OCI-LY7 (cell line): ENCODE data around the gene ANAPC1.
"Not testable (repeated sequence)": the region's sequence is repeated elsewhere in the genome, so short reads cannot be mapped to it uniquely, and the experiment has no call there.

Experiments used
- EZH2phosphoT487 ChIP-seq: fragments of 200-600 bp; sonication (generic); IDR thresholded peaks from 2 replicates; pipeline ENCODE4 v1.6.1; 2018; ENCODE audit warnings: low read depth, borderline replicate concordance, mild to moderate bottlenecking, mixed run types, antibody characterized with exemption, low read length, moderate library complexity, mixed read lengths
- TF ChIP-seq, protein P1 (sequence below): fragments of 200-600 bp; sonication (generic); conservative IDR thresholded peaks from 2 replicates; pipeline ENCODE4 v1.5.1; 2014; ENCODE audit warnings: mild to moderate bottlenecking, antibody characterized with exemption, low read length, moderate library complexity, mixed read lengths

DNA sequence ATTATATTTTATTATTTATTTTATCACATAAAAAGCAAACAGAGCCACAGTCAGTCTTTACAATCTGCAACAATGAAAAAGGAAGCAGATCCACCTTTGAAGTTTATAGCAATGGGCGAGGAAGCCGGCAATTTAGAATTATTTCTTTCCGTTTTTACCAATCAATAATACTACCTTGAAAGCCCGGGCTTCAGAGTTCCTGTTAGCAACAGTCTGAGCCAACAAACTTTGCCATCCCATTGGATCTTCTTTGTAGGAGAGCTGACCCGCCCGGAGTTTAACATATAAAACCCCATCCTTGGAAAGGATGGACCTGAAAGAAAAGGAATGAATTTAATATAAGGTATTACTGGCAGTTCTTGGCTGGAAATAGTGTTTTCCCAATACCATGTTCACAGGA is 101.8 kb downstream of the ANAPC1 start:
- TF ChIP-seq, protein P1, sequence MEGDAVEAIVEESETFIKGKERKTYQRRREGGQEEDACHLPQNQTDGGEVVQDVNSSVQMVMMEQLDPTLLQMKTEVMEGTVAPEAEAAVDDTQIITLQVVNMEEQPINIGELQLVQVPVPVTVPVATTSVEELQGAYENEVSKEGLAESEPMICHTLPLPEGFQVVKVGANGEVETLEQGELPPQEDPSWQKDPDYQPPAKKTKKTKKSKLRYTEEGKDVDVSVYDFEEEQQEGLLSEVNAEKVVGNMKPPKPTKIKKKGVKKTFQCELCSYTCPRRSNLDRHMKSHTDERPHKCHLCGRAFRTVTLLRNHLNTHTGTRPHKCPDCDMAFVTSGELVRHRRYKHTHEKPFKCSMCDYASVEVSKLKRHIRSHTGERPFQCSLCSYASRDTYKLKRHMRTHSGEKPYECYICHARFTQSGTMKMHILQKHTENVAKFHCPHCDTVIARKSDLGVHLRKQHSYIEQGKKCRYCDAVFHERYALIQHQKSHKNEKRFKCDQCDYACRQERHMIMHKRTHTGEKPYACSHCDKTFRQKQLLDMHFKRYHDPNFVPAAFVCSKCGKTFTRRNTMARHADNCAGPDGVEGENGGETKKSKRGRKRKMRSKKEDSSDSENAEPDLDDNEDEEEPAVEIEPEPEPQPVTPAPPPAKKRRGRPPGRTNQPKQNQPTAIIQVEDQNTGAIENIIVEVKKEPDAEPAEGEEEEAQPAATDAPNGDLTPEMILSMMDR, result not testable (repeated sequence)
- not testable (repeated sequence) for TF ChIP-seq EZH2phosphoT487
